WTC11 (cell line): Measurements from ENCODE around the gene MAML2. TPM values are rescaled to one million over a fixed set of nuclear protein-coding genes. Genes with fewer than 3 reads are reported as not detected.

Experiments used
- ATAC-seq: fragments of 200-7000 bp; cut with Tn5 transposase; 2 replicates; pipeline ENCODE4 v1.10.0; 2021; ENCODE audit warnings: mild to moderate bottlenecking, moderate library complexity
- CTCF ChIA-PET: fragments of 300-600 bp; sonication (Branson Sonifier 250); formaldehyde crosslinking; loops from one replicate; lab custom pipeline; 2021; ENCODE audit warnings: antibody characterized with exemption; lab: Charles Lee
- POLR2A ChIA-PET: fragments of 350-600 bp; sonication (Branson Sonifier 250); formaldehyde crosslinking; loops from one replicate; lab custom pipeline; 2021; ENCODE audit warnings: antibody characterized with exemption; lab: Charles Lee
- DNase-seq: peaks from one replicate; pipeline ENCODE4 v3.0.0; 2021; ENCODE audit warnings: low spot score
- H3K27ac Mint-ChIP-seq: 2 replicates; pipeline ENCODE4 v1.8.0; 2021; ENCODE audit warnings: mixed read lengths
- H3K27me3 Mint-ChIP-seq: 2 replicates; pipeline ENCODE4 v1.8.0; 2021; ENCODE audit warnings: low read depth, mild to moderate bottlenecking, moderate library complexity, mixed read lengths
- H3K36me3 Mint-ChIP-seq: 2 replicates; pipeline ENCODE4 v1.8.0; 2021; ENCODE audit warnings: mixed read lengths
- H3K4me1 Mint-ChIP-seq: 2 replicates; pipeline ENCODE4 v1.8.0; 2022; ENCODE audit warnings: mixed read lengths
- H3K4me3 Mint-ChIP-seq: 2 replicates; pipeline ENCODE4 v1.8.0; 2021; ENCODE audit warnings: mild to moderate bottlenecking, moderate library complexity, mixed read lengths
- H3K9me3 Mint-ChIP-seq: 2 replicates; pipeline ENCODE4 v1.8.0; 2021; ENCODE audit warnings: mixed read lengths
- AR ChIP-seq: fragments of 250-450 bp; sonication (Bioruptor Pico); IDR thresholded peaks from 2 replicates; pipeline ENCODE4 v1.9.0; 2021; ENCODE audit warnings: mild to moderate bottlenecking
- ATF3 ChIP-seq: sonication (generic); formaldehyde crosslinking; conservative IDR thresholded peaks from 2 replicates; pipeline ENCODE4 v1.8.1; 2022; ENCODE audit warnings: mild to moderate bottlenecking, missing genetic modification reagents
- CTCF ChIP-seq: fragments of 200-600 bp; IDR thresholded peaks from 2 replicates; pipeline ENCODE4 v1.8.0; 2022; ENCODE audit warnings: antibody characterized with exemption
- ERG ChIP-seq: fragments of 250-450 bp; sonication (Bioruptor Pico); IDR thresholded peaks from 2 replicates; pipeline ENCODE4 v1.8.0; 2021; ENCODE audit warnings: mild to moderate bottlenecking
- ETV6 ChIP-seq: sonication (generic); formaldehyde crosslinking; IDR thresholded peaks from 2 replicates; pipeline ENCODE4 v1.8.1; 2022; ENCODE audit warnings: mild to moderate bottlenecking, missing genetic modification reagents
- FOXJ3 ChIP-seq: sonication (generic); formaldehyde crosslinking; IDR thresholded peaks from 2 replicates; pipeline ENCODE4 v1.9.0; 2021; ENCODE audit warnings: missing genetic modification reagents, mild to moderate bottlenecking, borderline replicate concordance
- GRHL2 ChIP-seq: fragments of 250-450 bp; sonication (Bioruptor Pico); IDR thresholded peaks from 2 replicates; pipeline ENCODE4 v1.8.0; 2022; ENCODE audit warnings: mild to moderate bottlenecking, moderate library complexity; ENCODE audit not compliant: insufficient replicate concordance, severe bottlenecking
- HMGA2 ChIP-seq: fragments of 250-450 bp; sonication (Bioruptor Pico); IDR thresholded peaks from 2 replicates; pipeline ENCODE4 v1.4.0; 2021; ENCODE audit warnings: mild to moderate bottlenecking, moderate library complexity
- MXD4 ChIP-seq: fragments of 250-450 bp; sonication (Bioruptor Pico); IDR thresholded peaks from 2 replicates; pipeline ENCODE4 v1.8.0; 2021; ENCODE audit warnings: mild to moderate bottlenecking, moderate library complexity, borderline replicate concordance
- NFE2L1 ChIP-seq: sonication (generic); formaldehyde crosslinking; IDR thresholded peaks from 2 replicates; pipeline ENCODE4 v1.8.1; 2023; ENCODE audit warnings: missing genetic modification reagents
- NR3C1 ChIP-seq: sonication (generic); formaldehyde crosslinking; conservative IDR thresholded peaks from 2 replicates; pipeline ENCODE4 v1.8.1; 2023; ENCODE audit warnings: low read depth, mild to moderate bottlenecking, missing genetic modification reagents
- PREB ChIP-seq: sonication (generic); formaldehyde crosslinking; IDR thresholded peaks from 2 replicates; pipeline ENCODE4 v1.8.1; 2022; ENCODE audit warnings: mild to moderate bottlenecking, missing genetic modification reagents, moderate library complexity, borderline replicate concordance
- TEAD4 ChIP-seq: sonication (generic); formaldehyde crosslinking; IDR thresholded peaks from 2 replicates; pipeline ENCODE4 v1.8.0; 2022; ENCODE audit warnings: mild to moderate bottlenecking, missing genetic modification reagents
- ZNF281 ChIP-seq: sonication (generic); formaldehyde crosslinking; IDR thresholded peaks from 2 replicates; pipeline ENCODE4 v1.8.0; 2023; ENCODE audit warnings: mild to moderate bottlenecking, missing genetic modification reagents
- ZNF317 ChIP-seq: sonication (generic); formaldehyde crosslinking; IDR thresholded peaks from 2 replicates; pipeline ENCODE4 v1.8.1; 2023; ENCODE audit warnings: low read depth, mild to moderate bottlenecking, moderate library complexity, missing genetic modification reagents, borderline replicate concordance
- ZNF423 ChIP-seq: fragments of 250-450 bp; sonication (Bioruptor Pico); IDR thresholded peaks from 2 replicates; pipeline ENCODE4 v2.1.2; 2022; ENCODE audit warnings: mild to moderate bottlenecking, moderate library complexity
- ZNF425 ChIP-seq: fragments of 250-450 bp; sonication (Bioruptor Pico); conservative IDR thresholded peaks from 2 replicates; pipeline ENCODE4 v1.9.0; 2021; ENCODE audit warnings: mild to moderate bottlenecking
- total RNA-seq: library from RNA; stranded (reverse); gene quantifications from 3 replicates; pipeline ENCODE4 v1.2.3, GENCODE V29; 2021

The MAML2 gene
- total RNA-seq, 1 experiment from 2014 or later, result 8.1 TPM

GRCh38 chr11:96035740-96036078 lies 307.3 kb downstream of the MAML2 start:
- no peak for ATAC-seq
- Mint-ChIP-seq H3K4me1 (peaks cover 21% of the 10 kb centered on the region), H3K27me3 (no peaks in the 10 kb centered on the region)
- TF ChIP-seq FOXJ3 (CRISPR knock-in tag), result no peak
- TF ChIP-seq, all 79 proteins: peak for 0
- Mint-ChIP-seq H3K27ac (no peak overlapping the region), H3K36me3 (no peaks in the 10 kb centered on the region), H3K9me3 (no peaks in the 10 kb centered on the region), H3K4me3 (no peak overlapping the region)
- POLR2A ChIA-PET, result no interaction called here
- no peak for DNase-seq
- CTCF ChIA-PET, result interaction anchor here (3.6 kb wide), 1 partner anchor 307 kb away, joined by 9 read pairs; the partner anchor contains the start of gene MAML2

- POLR2A ChIA-PET, result interaction anchor here (0.5 kb wide), 1 partner anchor 224 kb away, joined by 5 read pairs; no protein-coding TSS in a partner anchor
- CTCF ChIA-PET, result interaction anchor here (3.6 kb wide), 1 partner anchor 308 kb away, joined by 9 read pairs; the partner anchor contains the start of gene MAML2
- H3K9me3 Mint-ChIP-seq, result no peaks in the 10 kb centered on the region
- H3K36me3 Mint-ChIP-seq, result no peaks in the 10 kb centered on the region
- DNase-seq (no peak), ATAC-seq (peak; percentile 38)
- H3K4me3 Mint-ChIP-seq, result no peak overlapping the region
- TF ChIP-seq MXD4 (CRISPR knock-in tag), result no peak
- no peak for TF ChIP-seq ATF3 (CRISPR knock-in tag)
- TF ChIP-seq ETV6 (CRISPR knock-in tag), result no peak
- no peak for TF ChIP-seq ZNF423 (CRISPR knock-in tag)
- TF ChIP-seq HMGA2 (CRISPR knock-in tag), result no peak
- TF ChIP-seq NFE2L1 (CRISPR knock-in tag), result no peak
- no peak for TF ChIP-seq NR3C1 (CRISPR knock-in tag)
- no peaks in the 10 kb centered on the region for H3K27me3 Mint-ChIP-seq
- peaks cover 21% of the 10 kb centered on the region for H3K4me1 Mint-ChIP-seq
- H3K27ac Mint-ChIP-seq, result no peak overlapping the region
These were observed 307.8 kb downstream of the MAML2 start for GRCh38 chr11:96035031-96035739.

GRCh38 chr11:96033599-96033998 lies 309.4 kb downstream of the MAML2 start:
- Mint-ChIP-seq H3K4me1 (peaks cover 21% of the 10 kb centered on the region), H3K4me3 (no peak overlapping the region), H3K9me3 (no peaks in the 10 kb centered on the region), H3K27ac (0 out of 2 replicates have a peak overlapping the region, but pooled peaks have one; percentile 29), H3K36me3 (no peaks in the 10 kb centered on the region), H3K27me3 (no peaks in the 10 kb centered on the region)
- no peak for ATAC-seq
- CTCF ChIA-PET, result interaction anchor here (0.9 to 1.0 kb wide), 2 partner anchors 21 to 360 kb away, joined by 3 read pairs; no protein-coding TSS in a partner anchor
- DNase-seq, result no peak
- POLR2A ChIA-PET, result no interaction called here
- TF ChIP-seq PREB (CRISPR knock-in tag) (no peak), ATF3 (CRISPR knock-in tag) (no peak), AR (CRISPR knock-in tag) (no peak), TEAD4 (no peak), GRHL2 (no peak), CTCF (no peak), ZNF281 (CRISPR knock-in tag) (no peak), ZNF317 (CRISPR knock-in tag) (no peak), ERG (CRISPR knock-in tag) (no peak), ZNF425 (CRISPR knock-in tag) (no peak), MXD4 (CRISPR knock-in tag) (no peak)
